Measurements from ENCODE around the gene ZBTB20. TPM values are rescaled to one million over a fixed set of nuclear protein-coding genes. Genes with fewer than 3 reads are reported as not detected.

The ZBTB20 gene
- total and polyA plus RNA-seq, 4 donors, result 0.88 to 83.2 (median 20.4) TPM

DNA sequence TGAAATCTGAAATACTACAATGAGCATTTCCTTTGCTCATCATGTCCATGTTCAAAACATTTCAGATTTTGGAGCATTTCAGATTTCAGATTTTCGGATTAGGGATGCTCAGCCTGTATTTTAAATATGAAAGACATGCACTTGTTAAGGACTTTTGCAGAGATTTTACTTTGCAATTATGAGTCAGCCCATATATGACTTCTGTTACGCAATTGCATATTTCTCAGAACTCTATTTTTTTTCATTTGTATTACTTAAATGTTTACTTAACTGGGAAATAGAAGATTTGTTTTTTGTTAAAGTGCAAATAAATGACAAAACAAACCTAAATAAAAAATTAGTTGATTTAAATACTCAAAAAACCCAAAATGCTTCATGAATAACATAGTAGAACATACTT is 376.2 kb downstream of the ZBTB20 start:
- no peak for DNase-seq (ENCODE audit: low spot score)
- Histone ChIP-seq H3K4me1 (ENCODE audit: control insufficient read depth in 4 of 4, insufficient read depth in 4 of 4, low read length in 3 of 4) (peaks cover 0 to 4% (median under 1%) of the 10 kb centered on the region in 4 donors), H3K27me3 (ENCODE audit: control insufficient read depth in 4 of 4, insufficient read depth in 4 of 4, low read length in 3 of 4) (no peaks in the 10 kb centered on the region), H3K9ac (ENCODE audit: low read depth in 1 of 2, low read length in 2 of 2) (no peak overlapping the region), H3K4me3 (ENCODE audit: low read depth in 1 of 3, low read length in 3 of 3) (no peak overlapping the region), H3K27ac (ENCODE audit: low read depth in 1 of 2, low read length in 2 of 2) (no peak overlapping the region), H3K9me3 (ENCODE audit: control insufficient read depth in 4 of 4, low read length in 3 of 4) (peaks cover 3 to 6% (median 5%) of the 10 kb centered on the region in 4 donors), H3K36me3 (ENCODE audit: control insufficient read depth in 4 of 4, insufficient read depth in 3 of 4, low read depth in 1 of 4, low read length in 3 of 4) (peaks cover 3 to 10% (median 4%) of the 10 kb centered on the region in 4 donors)
- WGBS, result 97% methylated on average over 2 of the region's 2 CpGs
- TF ChIP-seq CTCF (IDR thresholded peaks at IDR 0.05; ENCODE audit: low read depth, low read length, missing input control) (no peak), HNF4A (conservative IDR thresholded peaks at IDR 0.05) (no peak), GABPA (IDR thresholded peaks at IDR 0.05 in 1 of 2, conservative IDR thresholded peaks at IDR 0.05 in 1 of 2) (no peak), REST (IDR thresholded peaks at IDR 0.05) (no peak), SP1 (IDR thresholded peaks at IDR 0.05) (no peak), HNF4G (IDR thresholded peaks at IDR 0.05) (no peak), FOXA2 (IDR thresholded peaks at IDR 0.05) (no peak), EGR1 (IDR thresholded peaks at IDR 0.05; ENCODE audit: low read depth in 2 of 2) (no peak), JUND (IDR thresholded peaks at IDR 0.05) (no peak), YY1 (IDR thresholded peaks at IDR 0.05) (no peak), NR2F2 (IDR thresholded peaks at IDR 0.05) (no peak), RXRA (IDR thresholded peaks at IDR 0.05) (no peak), ZBTB33 (IDR thresholded peaks at IDR 0.05) (no peak), TAF1 (conservative IDR thresholded peaks at IDR 0.05) (no peak), FOXA1 (IDR thresholded peaks at IDR 0.05) (no peak)
- TF ChIP-seq, protein P1, sequence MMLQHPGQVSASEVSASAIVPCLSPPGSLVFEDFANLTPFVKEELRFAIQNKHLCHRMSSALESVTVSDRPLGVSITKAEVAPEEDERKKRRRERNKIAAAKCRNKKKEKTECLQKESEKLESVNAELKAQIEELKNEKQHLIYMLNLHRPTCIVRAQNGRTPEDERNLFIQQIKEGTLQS (IDR thresholded peaks at IDR 0.05), result no peak
- TF ChIP-seq, protein P2, sequence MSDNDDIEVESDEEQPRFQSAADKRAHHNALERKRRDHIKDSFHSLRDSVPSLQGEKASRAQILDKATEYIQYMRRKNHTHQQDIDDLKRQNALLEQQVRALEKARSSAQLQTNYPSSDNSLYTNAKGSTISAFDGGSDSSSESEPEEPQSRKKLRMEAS (IDR thresholded peaks at IDR 0.05), result no peak

Data from liver (tissue), 9 donors.